ENCODE measurements around the gene ZBTB16. TPM values are rescaled to one million over a fixed set of nuclear protein-coding genes. Genes with fewer than 3 reads are reported as not detected.

Gene ZBTB16
- total RNA-seq, 2 donors from 2014 or later: 17.2 to 20.7 TPM

- peaks cover 13% of the 10 kb centered on the region for H3K36me3 Mint-ChIP-seq (ENCODE audit: low read depth)
- ATAC-seq: no peak
- DNase-seq: no peak
- no peak overlapping the region for H3K4me3 Mint-ChIP-seq
- H3K27ac Mint-ChIP-seq: no peak overlapping the region
- H3K4me1 Mint-ChIP-seq: peaks cover 6% of the 10 kb centered on the region
- peaks cover 95% of the 10 kb centered on the region for H3K27me3 Mint-ChIP-seq
- no peaks in the 10 kb centered on the region for H3K9me3 ChIP-seq (ENCODE audit: control insufficient read depth, low read length, poor library complexity, severe bottlenecking)
Measured at GRCh38 chr11:114277637-114278341, 218.3 kb downstream of the ZBTB16 start.

GRCh38 chr11:114278342-114279065, 219.0 kb downstream of the ZBTB16 start:
- peaks cover 6% of the 10 kb centered on the region for H3K4me1 Mint-ChIP-seq
- no peak for ATAC-seq
- peaks cover 95% of the 10 kb centered on the region for H3K27me3 Mint-ChIP-seq
- DNase-seq: no peak
- no peaks in the 10 kb centered on the region for H3K9me3 ChIP-seq (ENCODE audit: control insufficient read depth, low read length, poor library complexity, severe bottlenecking)
- no peak overlapping the region for H3K4me3 Mint-ChIP-seq
- peaks cover 13% of the 10 kb centered on the region for H3K36me3 Mint-ChIP-seq (ENCODE audit: low read depth)
- no peak overlapping the region for H3K27ac Mint-ChIP-seq

GRCh38 chr11:114279792-114280546, 220.5 kb downstream of the ZBTB16 start:
- DNase-seq: no peak
- ATAC-seq: no peak
- Mint-ChIP-seq H3K27me3 (peaks cover 87% of the 10 kb centered on the region), H3K27ac (no peak overlapping the region), H3K4me1 (peaks cover 6% of the 10 kb centered on the region), H3K4me3 (no peak overlapping the region), H3K36me3 (ENCODE audit: low read depth) (peaks cover 13% of the 10 kb centered on the region)
- H3K9me3 ChIP-seq (ENCODE audit: control insufficient read depth, low read length, poor library complexity, severe bottlenecking): no peaks in the 10 kb centered on the region

- peaks cover 3% of the 10 kb centered on the region for H3K4me1 Mint-ChIP-seq
- no peak for DNase-seq
- no peak overlapping the region for H3K4me3 Mint-ChIP-seq
- H3K36me3 Mint-ChIP-seq (ENCODE audit: low read depth): peaks cover 10% of the 10 kb centered on the region
- no peaks in the 10 kb centered on the region for H3K9me3 ChIP-seq (ENCODE audit: control insufficient read depth, low read length, poor library complexity, severe bottlenecking)
- H3K27ac Mint-ChIP-seq: no peak overlapping the region
- H3K27me3 Mint-ChIP-seq: peaks cover 79% of the 10 kb centered on the region
- no peak for ATAC-seq
Measured at GRCh38 chr11:114280696-114281095, 221.2 kb downstream of the ZBTB16 start.

- Mint-ChIP-seq H3K4me3 (no peak overlapping the region), H3K27ac (no peak overlapping the region), H3K27me3 (peaks cover 73% of the 10 kb centered on the region), H3K36me3 (ENCODE audit: low read depth) (peaks cover 10% of the 10 kb centered on the region), H3K4me1 (peaks cover 3% of the 10 kb centered on the region)
- H3K9me3 ChIP-seq (ENCODE audit: control insufficient read depth, low read length, poor library complexity, severe bottlenecking): no peaks in the 10 kb centered on the region
- no peak for DNase-seq
- no peak for ATAC-seq
Measured at GRCh38 chr11:114281388-114281956, 222.0 kb downstream of the ZBTB16 start.

GRCh38 chr11:114282488-114282887, 223.0 kb downstream of the ZBTB16 start:
- peaks cover 10% of the 10 kb centered on the region for H3K36me3 Mint-ChIP-seq (ENCODE audit: low read depth)
- no peak overlapping the region for H3K4me3 Mint-ChIP-seq
- DNase-seq (no peak), ATAC-seq (no peak)
- H3K27ac Mint-ChIP-seq: no peak overlapping the region
- no peaks in the 10 kb centered on the region for H3K9me3 ChIP-seq (ENCODE audit: control insufficient read depth, low read length, poor library complexity, severe bottlenecking)
- peaks cover 3% of the 10 kb centered on the region for H3K4me1 Mint-ChIP-seq
- H3K27me3 Mint-ChIP-seq: peaks cover 63% of the 10 kb centered on the region

- Mint-ChIP-seq H3K4me3 (no peak overlapping the region), H3K4me1 (peaks cover 3% of the 10 kb centered on the region), H3K27ac (no peak overlapping the region), H3K36me3 (ENCODE audit: low read depth) (peaks cover 8% of the 10 kb centered on the region), H3K27me3 (peaks cover 54% of the 10 kb centered on the region)
- no peak for ATAC-seq
- DNase-seq: no peak
- no peaks in the 10 kb centered on the region for H3K9me3 ChIP-seq (ENCODE audit: control insufficient read depth, low read length, poor library complexity, severe bottlenecking)
Measured at GRCh38 chr11:114283422-114283821, 223.9 kb downstream of the ZBTB16 start.

GRCh38 chr11:114284021-114284420, 224.5 kb downstream of the ZBTB16 start:
- Mint-ChIP-seq H3K4me1 (peaks cover 3% of the 10 kb centered on the region), H3K27me3 (peaks cover 48% of the 10 kb centered on the region), H3K36me3 (ENCODE audit: low read depth) (peaks cover 6% of the 10 kb centered on the region), H3K27ac (no peak overlapping the region), H3K4me3 (no peak overlapping the region)
- no peak for ATAC-seq
- H3K9me3 ChIP-seq (ENCODE audit: control insufficient read depth, low read length, poor library complexity, severe bottlenecking): no peaks in the 10 kb centered on the region
- DNase-seq: no peak

GRCh38 chr11:114284914-114285313, 225.4 kb downstream of the ZBTB16 start:
- ATAC-seq (no peak), DNase-seq (no peak)
- Mint-ChIP-seq H3K27me3 (peaks cover 40% of the 10 kb centered on the region), H3K36me3 (ENCODE audit: low read depth) (no peaks in the 10 kb centered on the region), H3K27ac (no peak overlapping the region), H3K4me3 (no peak overlapping the region), H3K4me1 (peaks cover 1% of the 10 kb centered on the region)
- H3K9me3 ChIP-seq (ENCODE audit: control insufficient read depth, low read length, poor library complexity, severe bottlenecking): no peaks in the 10 kb centered on the region

- ATAC-seq (no peak), DNase-seq (no peak)
- Mint-ChIP-seq H3K4me3 (no peak overlapping the region), H3K27me3 (peaks cover 40% of the 10 kb centered on the region), H3K27ac (no peak overlapping the region), H3K4me1 (no peaks in the 10 kb centered on the region), H3K36me3 (ENCODE audit: low read depth) (no peaks in the 10 kb centered on the region)
- no peaks in the 10 kb centered on the region for H3K9me3 ChIP-seq (ENCODE audit: control insufficient read depth, low read length, poor library complexity, severe bottlenecking)
Measured at GRCh38 chr11:114285599-114285998, 226.1 kb downstream of the ZBTB16 start.

- DNase-seq (no peak), ATAC-seq (no peak)
- Mint-ChIP-seq H3K27ac (no peak overlapping the region), H3K27me3 (peaks cover 40% of the 10 kb centered on the region), H3K4me1 (peaks cover 2% of the 10 kb centered on the region), H3K36me3 (ENCODE audit: low read depth) (no peaks in the 10 kb centered on the region), H3K4me3 (no peak overlapping the region)
- H3K9me3 ChIP-seq (ENCODE audit: control insufficient read depth, low read length, poor library complexity, severe bottlenecking): no peaks in the 10 kb centered on the region
Measured at GRCh38 chr11:114286229-114286628, 226.7 kb downstream of the ZBTB16 start.

- H3K36me3 Mint-ChIP-seq (ENCODE audit: low read depth): no peaks in the 10 kb centered on the region
- peaks cover 5% of the 10 kb centered on the region for H3K4me1 Mint-ChIP-seq
- no peak for DNase-seq
- ATAC-seq: no peak
- H3K4me3 Mint-ChIP-seq: no peak overlapping the region
- no peaks in the 10 kb centered on the region for H3K9me3 ChIP-seq (ENCODE audit: control insufficient read depth, low read length, poor library complexity, severe bottlenecking)
- no peak overlapping the region for H3K27ac Mint-ChIP-seq
- peaks cover 40% of the 10 kb centered on the region for H3K27me3 Mint-ChIP-seq
Measured at GRCh38 chr11:114287154-114287553, 227.6 kb downstream of the ZBTB16 start.

- no peak overlapping the region for H3K27ac Mint-ChIP-seq
- H3K4me3 Mint-ChIP-seq: no peak overlapping the region
- DNase-seq: no peak
- peaks cover 35% of the 10 kb centered on the region for H3K27me3 Mint-ChIP-seq
- no peaks in the 10 kb centered on the region for H3K9me3 ChIP-seq (ENCODE audit: control insufficient read depth, low read length, poor library complexity, severe bottlenecking)
- no peak for ATAC-seq
- peaks cover 5% of the 10 kb centered on the region for H3K4me1 Mint-ChIP-seq
- no peaks in the 10 kb centered on the region for H3K36me3 Mint-ChIP-seq (ENCODE audit: low read depth)
Measured at GRCh38 chr11:114288136-114288535, 228.6 kb downstream of the ZBTB16 start.
